ENCODE results near the gene AVEN. TPM values are rescaled to one million over a fixed set of nuclear protein-coding genes. Genes with fewer than 3 reads are reported as not detected.

The AVEN gene
- total RNA-seq, 2 donors from 2014 or later = 18.9 to 20.7 TPM

DNA sequence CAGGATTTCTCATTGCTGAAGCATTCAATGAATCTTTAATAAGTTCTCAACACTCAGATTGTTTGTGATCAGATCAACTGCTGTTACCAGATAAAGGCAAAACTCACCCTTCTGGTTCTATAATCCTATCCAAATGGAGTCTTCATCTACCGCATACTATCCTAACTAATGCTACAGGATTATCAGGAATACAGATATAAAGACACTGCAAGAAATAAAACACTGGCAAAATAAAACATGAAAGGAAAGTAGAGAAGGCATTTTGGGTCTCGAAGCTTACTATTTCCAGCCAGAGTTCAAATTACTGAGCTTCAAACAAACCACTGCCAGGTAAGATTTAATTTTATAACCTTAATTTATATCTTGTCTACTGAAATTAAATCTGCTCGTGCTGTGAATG is 70.2 kb downstream of the AVEN start:
- H3K4me1 Mint-ChIP-seq = peaks cover 13% of the 10 kb centered on the region
- no peak overlapping the region for H3K27ac Mint-ChIP-seq
- no peak overlapping the region for H3K9ac ChIP-seq (ENCODE audit: extremely low read depth, low read length, poor library complexity, severe bottlenecking)
- H3K27ac ChIP-seq (ENCODE audit: low read depth, low read length) = no peak overlapping the region
- TF ChIP-seq, protein P1, sequence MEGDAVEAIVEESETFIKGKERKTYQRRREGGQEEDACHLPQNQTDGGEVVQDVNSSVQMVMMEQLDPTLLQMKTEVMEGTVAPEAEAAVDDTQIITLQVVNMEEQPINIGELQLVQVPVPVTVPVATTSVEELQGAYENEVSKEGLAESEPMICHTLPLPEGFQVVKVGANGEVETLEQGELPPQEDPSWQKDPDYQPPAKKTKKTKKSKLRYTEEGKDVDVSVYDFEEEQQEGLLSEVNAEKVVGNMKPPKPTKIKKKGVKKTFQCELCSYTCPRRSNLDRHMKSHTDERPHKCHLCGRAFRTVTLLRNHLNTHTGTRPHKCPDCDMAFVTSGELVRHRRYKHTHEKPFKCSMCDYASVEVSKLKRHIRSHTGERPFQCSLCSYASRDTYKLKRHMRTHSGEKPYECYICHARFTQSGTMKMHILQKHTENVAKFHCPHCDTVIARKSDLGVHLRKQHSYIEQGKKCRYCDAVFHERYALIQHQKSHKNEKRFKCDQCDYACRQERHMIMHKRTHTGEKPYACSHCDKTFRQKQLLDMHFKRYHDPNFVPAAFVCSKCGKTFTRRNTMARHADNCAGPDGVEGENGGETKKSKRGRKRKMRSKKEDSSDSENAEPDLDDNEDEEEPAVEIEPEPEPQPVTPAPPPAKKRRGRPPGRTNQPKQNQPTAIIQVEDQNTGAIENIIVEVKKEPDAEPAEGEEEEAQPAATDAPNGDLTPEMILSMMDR (conservative IDR thresholded peaks at IDR 0.05) = no peak
- no peaks in the 10 kb centered on the region for H3K36me3 Mint-ChIP-seq (ENCODE audit: low read depth)
- no peaks in the 10 kb centered on the region for H3K27me3 ChIP-seq (ENCODE audit: control insufficient read depth, insufficient read depth, low read length, poor library complexity, severe bottlenecking)
- H3K9me3 ChIP-seq (ENCODE audit: control insufficient read depth, low read length) = no peaks in the 10 kb centered on the region
- no peaks in the 10 kb centered on the region for H3K27me3 Mint-ChIP-seq (ENCODE audit: insufficient read depth)
- no peaks in the 10 kb centered on the region for H3K9me3 Mint-ChIP-seq
- H3K4me1 ChIP-seq (ENCODE audit: control insufficient read depth, insufficient read depth, low read length) = peaks cover 5% of the 10 kb centered on the region
- no peak overlapping the region for H3K4me3 ChIP-seq (ENCODE audit: low read length)
- H3K4me3 Mint-ChIP-seq = no peak overlapping the region
- no peak for DNase-seq
- WGBS, 2 experiments (ENCODE audit: insufficient coverage in 1 of 2, insufficient read length in 1 of 2) = 88 to 100% methylated on average over 1 to 2 of the region's 3 CpGs
- no peaks in the 10 kb centered on the region for H3K36me3 ChIP-seq (ENCODE audit: control insufficient read depth, insufficient read depth, low read length)

DNA sequence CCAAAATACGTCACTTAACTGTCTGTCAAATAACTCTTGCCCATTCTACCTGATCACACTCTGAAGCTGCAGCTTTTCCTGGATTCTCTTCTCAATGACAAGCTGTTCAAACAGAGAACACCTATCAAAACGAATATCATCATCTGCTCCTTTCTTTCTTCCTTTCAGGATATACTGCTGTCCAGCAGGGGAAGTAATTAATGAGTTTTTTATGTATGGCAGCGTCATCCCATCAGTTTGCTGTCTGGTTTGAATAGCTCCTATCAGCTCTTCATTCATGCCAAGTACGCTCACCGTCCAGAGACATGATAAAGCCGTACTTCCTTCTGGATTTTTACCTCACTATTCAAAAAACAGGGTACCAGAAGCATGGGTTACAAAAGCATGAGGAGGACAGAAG is 70.8 kb downstream of the AVEN start, which contains the start of gene CHRM5:
Gene CHRM5, plus strand, starts transcription at position 274 of the 400 bp plus-strand sequence. CDS start 94,221 bp downstream, outside the sequence.
- no peaks in the 10 kb centered on the region for H3K27me3 ChIP-seq (ENCODE audit: control insufficient read depth, insufficient read depth, low read length, poor library complexity, severe bottlenecking)
- H3K4me1 Mint-ChIP-seq = peaks cover 13% of the 10 kb centered on the region
- no peak within 1 kb of the TSS for H3K4me3 Mint-ChIP-seq
- WGBS, 2 experiments (ENCODE audit: insufficient coverage in 1 of 2, insufficient read length in 1 of 2) = 92% methylated on average over 3 to 6 of the region's 6 CpGs
- no peak within 1 kb of the TSS for H3K27ac ChIP-seq (ENCODE audit: low read depth, low read length)
- peaks cover 5% of the 10 kb centered on the region for H3K4me1 ChIP-seq (ENCODE audit: control insufficient read depth, insufficient read depth, low read length)
- H3K36me3 Mint-ChIP-seq (ENCODE audit: low read depth) = no peaks in the 10 kb centered on the region
- TF ChIP-seq, protein P1 (conservative IDR thresholded peaks at IDR 0.05) = no peak
- no peaks in the 10 kb centered on the region for H3K9me3 ChIP-seq (ENCODE audit: control insufficient read depth, low read length)
- no peak within 1 kb of the TSS for H3K4me3 ChIP-seq (ENCODE audit: low read length)
- H3K27me3 Mint-ChIP-seq (ENCODE audit: insufficient read depth) = no peaks in the 10 kb centered on the region
- H3K27ac Mint-ChIP-seq = no peak within 1 kb of the TSS
- H3K36me3 ChIP-seq (ENCODE audit: control insufficient read depth, insufficient read depth, low read length) = no peaks in the 10 kb centered on the region
- no peak for DNase-seq
- no peaks in the 10 kb centered on the region for H3K9me3 Mint-ChIP-seq
- no peak within 1 kb of the TSS for H3K9ac ChIP-seq (ENCODE audit: extremely low read depth, low read length, poor library complexity, severe bottlenecking)

DNA sequence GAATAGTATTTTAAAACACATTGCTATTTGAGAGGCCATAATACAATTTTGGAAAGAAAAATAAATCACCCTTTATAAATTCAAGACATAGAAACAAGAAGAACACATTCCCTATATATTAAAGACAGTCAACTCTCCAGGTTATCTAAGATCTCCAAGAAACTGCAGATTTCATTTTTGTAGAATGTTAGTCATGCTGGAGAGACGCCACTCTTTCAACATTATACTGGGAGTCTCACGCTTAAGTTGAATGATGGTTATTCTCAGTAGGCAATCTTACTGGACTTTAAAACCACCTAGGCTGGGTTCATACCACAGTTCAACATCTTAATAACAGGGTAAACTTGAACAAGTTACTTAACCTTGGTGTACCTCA is 74.4 kb downstream of the AVEN start:
- H3K27me3 ChIP-seq (ENCODE audit: control insufficient read depth, insufficient read depth, low read length, poor library complexity, severe bottlenecking) = no peaks in the 10 kb centered on the region
- Mint-ChIP-seq H3K36me3 (ENCODE audit: low read depth) (no peaks in the 10 kb centered on the region), H3K27ac (no peak overlapping the region), H3K27me3 (ENCODE audit: insufficient read depth) (no peaks in the 10 kb centered on the region), H3K4me3 (no peak overlapping the region), H3K9me3 (no peaks in the 10 kb centered on the region), H3K4me1 (peaks cover 13% of the 10 kb centered on the region)
- no peak overlapping the region for H3K4me3 ChIP-seq (ENCODE audit: low read length)
- no peak overlapping the region for H3K27ac ChIP-seq (ENCODE audit: low read depth, low read length)
- no peak overlapping the region for H3K9ac ChIP-seq (ENCODE audit: extremely low read depth, low read length, poor library complexity, severe bottlenecking)
- TF ChIP-seq, protein P1 (conservative IDR thresholded peaks at IDR 0.05) = no peak
- peaks cover 5% of the 10 kb centered on the region for H3K4me1 ChIP-seq (ENCODE audit: control insufficient read depth, insufficient read depth, low read length)
- WGBS, 2 experiments (ENCODE audit: insufficient coverage in 1 of 2, insufficient read length in 1 of 2) = 97 to 100% methylated on average over 2 of the region's 2 CpGs
- no peaks in the 10 kb centered on the region for H3K9me3 ChIP-seq (ENCODE audit: control insufficient read depth, low read length)
- H3K36me3 ChIP-seq (ENCODE audit: control insufficient read depth, insufficient read depth, low read length) = no peaks in the 10 kb centered on the region
- no peak for DNase-seq

Data from endodermal cell (in vitro differentiated cells).